GM15510 (cell line): Measurements from ENCODE around the gene TMCO4.

ENCODE experiments used
- POLR2A ChIP-seq: IDR thresholded peaks from 3 replicates; pipeline ENCODE4 v1.6.1; 2011; ENCODE audit warnings: borderline replicate concordance; ENCODE audit not compliant: insufficient read length; ENCODE audit errors: extremely low read depth

TMCO4 gene

GRCh38 chr1:19797827-19798226, 1.9 kb downstream of the TMCO4 start:
- TF ChIP-seq POLR2A: no peak

- TF ChIP-seq POLR2A: no peak
These were observed 5.1 kb downstream of the TMCO4 start for GRCh38 chr1:19794583-19794982.

GRCh38 chr1:19793360-19794046, 6.2 kb downstream of the TMCO4 start:
- no peak for TF ChIP-seq POLR2A

- TF ChIP-seq POLR2A: no peak
These were observed 7.3 kb downstream of the TMCO4 start for GRCh38 chr1:19792237-19793002.

GRCh38 chr1:19786988-19787423, 12.7 kb downstream of the TMCO4 start:
- TF ChIP-seq POLR2A: no peak

DNA sequence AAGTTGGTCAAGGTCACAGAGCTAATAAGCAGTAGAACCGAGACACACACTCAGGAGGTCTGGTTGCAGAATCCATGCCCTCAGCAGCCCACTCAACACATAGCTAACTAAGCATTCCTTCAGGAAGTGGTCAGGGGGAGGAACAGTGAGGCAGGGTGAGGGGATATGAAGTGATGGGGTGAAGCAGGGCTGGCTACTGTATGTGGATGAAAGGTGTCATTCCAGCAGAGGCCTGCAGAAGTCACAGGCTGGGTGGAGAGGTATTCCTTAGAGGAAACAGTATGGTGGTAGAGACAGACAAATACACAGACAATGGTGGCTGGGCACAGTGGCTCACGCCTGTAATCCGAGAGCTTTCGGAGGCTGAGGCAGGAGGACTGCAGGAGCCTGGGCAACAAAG, 14.1 kb downstream of the TMCO4 start:
- no peak for TF ChIP-seq POLR2A

- no peak for TF ChIP-seq POLR2A
These were observed 19.3 kb downstream of the TMCO4 start for GRCh38 chr1:19780267-19780877.

- TF ChIP-seq POLR2A: no peak
These were observed 22.8 kb downstream of the TMCO4 start for GRCh38 chr1:19776933-19777332.

GRCh38 chr1:19776287-19776686, 23.4 kb downstream of the TMCO4 start:
- no peak for TF ChIP-seq POLR2A

- TF ChIP-seq POLR2A: no peak
These were observed 23.9 kb downstream of the TMCO4 start for GRCh38 chr1:19775831-19776230.

- TF ChIP-seq POLR2A: no peak
These were observed 24.4 kb downstream of the TMCO4 start for GRCh38 chr1:19775317-19775716.

- no peak for TF ChIP-seq POLR2A
These were observed 25.4 kb downstream of the TMCO4 start for GRCh38 chr1:19774180-19774785.

GRCh38 chr1:19773485-19773884, 26.2 kb downstream of the TMCO4 start:
- TF ChIP-seq POLR2A: no peak

GRCh38 chr1:19772053-19772452, 27.7 kb downstream of the TMCO4 start:
- TF ChIP-seq POLR2A: no peak

- TF ChIP-seq POLR2A: no peak
These were observed 28.4 kb downstream of the TMCO4 start for GRCh38 chr1:19771350-19771749.

DNA sequence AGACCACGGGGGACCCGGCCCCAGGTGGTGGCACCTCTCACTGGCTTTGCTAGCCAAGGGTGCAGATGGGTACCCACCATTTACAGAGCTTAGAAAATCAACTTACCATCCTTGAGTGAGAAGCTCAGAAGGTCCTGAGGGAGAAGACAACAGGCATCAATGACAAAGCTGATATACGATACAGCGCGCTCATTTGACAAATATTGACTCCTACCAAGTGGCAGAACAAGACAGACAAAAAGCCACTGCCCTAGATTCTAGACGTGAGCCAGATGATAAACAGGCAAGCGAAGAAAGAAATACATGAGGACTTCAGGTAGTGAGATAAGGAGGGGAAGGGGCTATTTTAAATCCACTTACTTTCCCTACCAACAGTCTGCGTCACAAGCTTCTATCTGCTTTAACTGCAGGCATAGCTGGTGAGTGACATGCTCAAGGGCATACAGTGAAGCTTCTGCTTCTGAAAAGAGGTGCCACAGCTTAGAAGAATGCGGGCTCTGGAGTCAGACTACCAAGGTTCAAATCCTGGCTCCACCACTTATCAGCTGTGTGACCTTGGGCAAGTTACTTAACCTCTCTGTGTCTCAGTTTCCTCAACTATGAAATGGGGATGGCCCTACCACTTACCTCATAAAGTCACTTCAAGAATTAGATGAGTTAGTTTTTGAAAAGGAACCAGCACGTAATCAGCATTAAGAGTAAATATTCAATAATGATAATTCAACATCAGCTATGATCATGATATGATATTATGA, 29.1 kb downstream of the TMCO4 start:
- no peak for TF ChIP-seq POLR2A
